GM12878 (cell line): ENCODE measurements around the gene ATP1A3. TPM values are rescaled to one million over a fixed set of nuclear protein-coding genes. Genes with fewer than 3 reads are reported as not detected.

Source experiments
- ATAC-seq: fragments of 200-7000 bp; cut with Tn5 transposase; 3 replicates; pipeline ENCODE4 v1.9.1; 2020; ENCODE audit warnings: mild to moderate bottlenecking, moderate library complexity
- BruUV-seq: library from RNA; stranded (reverse); fragments of 400-500 nt; replicated peaks from 2 replicates; lab custom pipeline; 2021; lab: Mats Ljungman, UMichigan
- CTCF ChIA-PET: fragments of 300-600 bp; sonication (Branson Sonifier 250); formaldehyde crosslinking; extraction: SDS; loops from one replicate; lab custom pipeline; 2021; ENCODE audit warnings: inconsistent platforms; lab: Yijun Ruan, JAX
- POLR2A ChIA-PET: fragments of 350-600 bp; formaldehyde crosslinking; extraction: SDS; loops from one replicate; lab custom pipeline; 2021; ENCODE audit warnings: inconsistent platforms; lab: Charles Lee
- RAD21 ChIA-PET: fragments of 300-600 bp; sonication (Branson Sonifier 250); formaldehyde crosslinking; loops from one replicate; lab custom pipeline; 2023; ENCODE audit warnings: antibody characterized with exemption; ENCODE audit not compliant: unreplicated experiment; lab: Charles Lee
- SMC1A ChIA-PET: fragments of 300-600 bp; sonication (Branson Sonifier 250); formaldehyde crosslinking; loops from one replicate; lab custom pipeline; 2023; ENCODE audit not compliant: unreplicated experiment, uncharacterized antibody; lab: Charles Lee
- DNase-seq: peaks from one replicate; pipeline ENCODE4 v3.0.0-alpha.2; 2011; ENCODE audit warnings: low read depth, low spot score
- FAIRE-seq: peaks from 3 replicates; lab custom pipeline; 2011; peaks lifted over from hg19 to GRCh38; lab: Jason Lieb, UNC
- H2AFZ ChIP-seq: 2 replicates; pipeline ENCODE4 v1.6.0; 2011; ENCODE audit warnings: low read depth, low read length, control low read depth; ENCODE audit not compliant: control insufficient read depth
- H3K27ac ChIP-seq: 2 replicates; pipeline ENCODE4 v1.5.1; 2011; ENCODE audit warnings: control low read depth; ENCODE audit not compliant: control insufficient read depth, insufficient read depth
- H3K27me3 ChIP-seq, 2 experiments: replicated peaks in 1 of 2; 2 replicates each; pipeline versions ENCODE4 v1.6.0 to v1.6.1; 2011; ENCODE audit warnings: low read length in 1 of 2; ENCODE audit not compliant: control insufficient read depth in 2 of 2, insufficient read depth in 2 of 2
- H3K36me3 ChIP-seq, 2 experiments: 2 replicates each; pipeline ENCODE4 v1.5.1; 2011; ENCODE audit warnings: low read length in 1 of 2; ENCODE audit not compliant: control insufficient read depth in 2 of 2, insufficient read depth in 2 of 2
- H3K4me1 ChIP-seq: 2 replicates; pipeline ENCODE4 v1.6.1; 2011; ENCODE audit warnings: mild to moderate bottlenecking, low read length, moderate library complexity, mixed read lengths; ENCODE audit not compliant: control insufficient read depth, insufficient read depth
- H3K4me2 ChIP-seq: 2 replicates; pipeline ENCODE4 v1.6.0; 2011; ENCODE audit warnings: control low read depth; ENCODE audit not compliant: control insufficient read depth, insufficient read depth
- H3K4me3 ChIP-seq: fragments of 200-600 bp; sonication (generic); 2 replicates; pipeline ENCODE4 v1.5.1; 2016
- H3K79me2 ChIP-seq: 2 replicates; pipeline ENCODE4 v1.6.0; 2011; ENCODE audit warnings: low read length; ENCODE audit not compliant: control insufficient read depth, insufficient read depth
- H3K9ac ChIP-seq: 2 replicates; pipeline ENCODE4 v1.8.0; 2011; ENCODE audit warnings: low read length, control low read depth, mixed read lengths; ENCODE audit not compliant: control insufficient read depth, insufficient read depth
- H3K9me3 ChIP-seq: replicated peaks from 3 replicates; pipeline ENCODE4 v1.5.1; 2011; ENCODE audit warnings: mild to moderate bottlenecking, low read length; ENCODE audit not compliant: control insufficient read depth, insufficient read depth
- H4K20me1 ChIP-seq: 2 replicates; pipeline ENCODE4 v1.6.0; 2011; ENCODE audit not compliant: control insufficient read depth, insufficient read depth
- BHLHE40 ChIP-seq, 2 experiments: fragments of 450-650 bp in 1 of 2; IDR thresholded peaks; 2 replicates each; pipeline ENCODE4 v1.6.1; 2011 to 2017; ENCODE audit warnings: low read depth in 2 of 2, borderline replicate concordance in 1 of 2, improper control_type of control experiment in 1 of 2, low read length in 1 of 2, mild to moderate bottlenecking in 1 of 2
- CBFB ChIP-seq: IDR thresholded peaks from 2 replicates; pipeline ENCODE4 v1.6.1; 2016; ENCODE audit warnings: antibody characterized with exemption, low read depth
- CBX3 ChIP-seq: fragments of 200-600 bp; sonication (generic); IDR thresholded peaks from 2 replicates; pipeline ENCODE4 v1.6.1; 2016; ENCODE audit warnings: low read depth, borderline replicate concordance
- HDGF ChIP-seq: fragments of 450-650 bp; IDR thresholded peaks from 2 replicates; pipeline ENCODE4 v1.6.1; 2016; ENCODE audit warnings: antibody characterized with exemption
- IKZF1 ChIP-seq: fragments of 450-650 bp; conservative IDR thresholded peaks from 2 replicates; pipeline ENCODE4 v1.6.1; 2017; ENCODE audit warnings: antibody characterized with exemption, mild to moderate bottlenecking
- MYB ChIP-seq: fragments of 150-350 bp; IDR thresholded peaks from 2 replicates; pipeline ENCODE4 v1.6.1; 2014; ENCODE audit warnings: mild to moderate bottlenecking, low read depth, low read length, borderline replicate concordance
- MYC ChIP-seq: IDR thresholded peaks from 2 replicates; pipeline ENCODE4 v1.6.1; 2011; ENCODE audit warnings: mild to moderate bottlenecking, low read length, moderate library complexity, inconsistent platforms; ENCODE audit not compliant: insufficient read depth, insufficient replicate concordance, insufficient read length, severe bottlenecking
- NBN ChIP-seq: fragments of 450-650 bp; IDR thresholded peaks from 2 replicates; pipeline ENCODE4 v1.6.1; 2016
- POU2F2 ChIP-seq: IDR thresholded peaks from 3 replicates; pipeline ENCODE4 v1.6.1; 2011; ENCODE audit warnings: low read depth, mild to moderate bottlenecking, low read length, borderline replicate concordance
- RAD21 ChIP-seq: IDR thresholded peaks from 2 replicates; pipeline ENCODE4 v1.6.1; 2011; ENCODE audit warnings: mild to moderate bottlenecking, low read depth, low read length, moderate library complexity; ENCODE audit not compliant: insufficient read depth
- SMARCA5 ChIP-seq: fragments of 450-650 bp; IDR thresholded peaks from 2 replicates; pipeline ENCODE4 v1.6.1; 2017; ENCODE audit warnings: mild to moderate bottlenecking
- SMC3 ChIP-seq: IDR thresholded peaks from 2 replicates; pipeline ENCODE4 v1.6.1; 2011; ENCODE audit warnings: low read length, improper control_type of control experiment, borderline replicate concordance
- YY1 ChIP-seq: IDR thresholded peaks from 2 replicates; pipeline ENCODE4 v1.6.1; 2011; ENCODE audit warnings: low read depth, mild to moderate bottlenecking, low read length
- WGBS: methylation state at CpG from one replicate; pipeline ENCODE4 v1.1.6; 2016; ENCODE audit warnings: low lambda C conversion rate; ENCODE audit not compliant: insufficient replicate concordance, insufficient coverage; ENCODE audit errors: missing lambda C conversion rate; 5-methylcytosine and 5-hydroxymethylcytosine counted together
- in situ Hi-C: fragments of 300-500 bp; cut with MboI; formaldehyde crosslinking; loops from 9 replicates; pipeline ENCODE4 v1.14.3; 2018; ENCODE audit warnings: mixed read lengths
- intact Hi-C: fragments of 100-400 bp; cut with micrococcal nuclease; formaldehyde crosslinking; loops from one replicate; pipeline ENCODE4 v1.14.2; 2022; ENCODE audit not compliant: unreplicated experiment
- polyA plus RNA-seq, 11 experiments: library from polyadenylated mRNA; depleted of rRNA in 4 of 11; unstranded in 6 of 11; stranded (reverse) in 5 of 11; fragments of >200 nt; fragmentation: Nextera tagmentation in 4 of 11; fragmentation: Illumina TruSeq in 1 of 11; extraction: Ambion mirVana in 4 of 11; extraction: Trizol in 1 of 11; gene quantifications; 1 replicate in 1 of 11; 2 replicates in 10 of 11; pipeline versions ENCODE4 v1.2.1 to v1.2.3, GENCODE V29; 2011 to 2016; ENCODE audit warnings: inconsistent platforms in 2 of 11, missing spikeins in 2 of 11, low read depth in 1 of 11
- total RNA-seq, 4 experiments: library from RNA; depleted of rRNA in 3 of 4; stranded (reverse); fragments of >200 nt in 3 of 4; fragmentation: Illumina TruSeq in 1 of 4; extraction: Trizol in 1 of 4; gene quantifications; 2 replicates each; pipeline versions ENCODE4 v1.2.1 to v1.2.3, GENCODE V29; 2013 to 2021
- TF ChIP-seq, protein P1 (sequence below): fragments of 450-650 bp; IDR thresholded peaks from 2 replicates; pipeline ENCODE4 v1.6.1; 2017; ENCODE audit warnings: mild to moderate bottlenecking, low read depth, inconsistent platforms; ENCODE audit not compliant: poor library complexity, severe bottlenecking
- TF ChIP-seq, protein P2 (sequence below): fragments of 450-650 bp; IDR thresholded peaks from 2 replicates; pipeline ENCODE4 v1.6.1; 2018; ENCODE audit warnings: mild to moderate bottlenecking, low read depth, moderate library complexity; ENCODE audit not compliant: partially characterized antibody
- TF ChIP-seq, protein P3 (sequence below), 3 experiments: IDR thresholded peaks in 2 of 3; conservative IDR thresholded peaks in 1 of 3; 2 replicates each; pipeline ENCODE4 v1.5.1; 2011; ENCODE audit warnings: low read depth in 3 of 3, low read length in 3 of 3, mild to moderate bottlenecking in 3 of 3, control low read depth in 2 of 3, moderate library complexity in 2 of 3, inconsistent platforms in 1 of 3, mixed read lengths in 1 of 3; ENCODE audit not compliant: control insufficient read depth in 2 of 3, insufficient read depth in 1 of 3; ENCODE audit errors: extremely low read depth in 1 of 3

The ATP1A3 gene
- total and polyA plus RNA-seq, 10 of the 15 experiments (the other 5 are each of a cell fraction or from before 2014, with no cell fraction given), result 0.17 to 0.86 (median 0.32) TPM; not detected in 2

- ChIA-PET CTCF (interaction anchor here (0.9 to 1.7 kb wide), 4 partner anchors 24 to 75 kb away, joined by 4 to 12 read pairs (median 12); partner anchors contain the start of gene RPS19), POLR2A (interaction anchor here (0.9 to 1.0 kb wide), 2 partner anchors 62 to 69 kb away, joined by 5 to 8 read pairs; no protein-coding TSS in a partner anchor), RAD21 (interaction anchor here (0.6 to 1.5 kb wide), 5 partner anchors 14 to 308 kb away, joined by 3 to 11 read pairs (median 7); partner anchors contain the start of gene RPS19), SMC1A (interaction anchor here (0.6 to 1.3 kb wide), 2 partner anchors 59 to 62 kb away, joined by 3 to 13 read pairs; no protein-coding TSS in a partner anchor)
- Histone ChIP-seq H3K9me3 (no peaks in the 10 kb centered on the region), H3K27me3 (peaks cover 0 to 6% of the 10 kb centered on the region in 2 experiments), H3K4me2 (0 out of 2 replicates have a peak overlapping the region, but pooled peaks have one; percentile 17), H3K9ac (no peak overlapping the region), H4K20me1 (no peaks in the 10 kb centered on the region), H3K4me3 (no peak overlapping the region), H3K36me3 (no peaks in the 10 kb centered on the region), H3K27ac (no peak overlapping the region), H3K79me2 (no peaks in the 10 kb centered on the region), H3K4me1 (peaks cover 23% of the 10 kb centered on the region), H2AFZ (no peak overlapping the region)
- intact Hi-C loops, result loop anchor here (1.0 to 2.0 kb wide), 3 partner anchors 16 to 62 kb away; no protein-coding TSS in a partner anchor
- in situ Hi-C loops, result loop anchor here (25.0 kb wide), 1 partner anchor 1827 kb away; the partner anchor contains the start of gene SMG9
- no TSS peak for BruUV-seq
- ATAC-seq (peak; percentile 93), DNase-seq (no peak), FAIRE-seq (peak; percentile 18)
- WGBS, result 32% methylated on average over 7 of the region's 7 CpGs
- TF ChIP-seq YY1 (peak; percentile 75; the same call in 1 of the 2 replicates), NBN (peak; percentile 51; the same call in 1 of the 2 replicates), POU2F2 (peak; percentile 48; the same call in 1 of the 3 replicates), RAD21 (peak; percentile 94), MYB (no peak), CBFB (no peak), HDGF (peak; percentile 86; the same call in 1 of the 2 replicates), CBX3 (no peak), BHLHE40 (IDR thresholded peaks at IDR 0.05; ENCODE audit: borderline replicate concordance in 1 of 2, low read depth in 2 of 2, low read length in 1 of 2) (peak; percentile 50 to 51; a peak in 2 of 4 replicates), IKZF1 (peak; percentile 49), SMC3 (peak; percentile 81; the same call in 1 of the 2 replicates), SMARCA5 (peak; percentile 55; the same call in 1 of the 2 replicates), MYC (peak; percentile 40)
- TF ChIP-seq, protein P1, sequence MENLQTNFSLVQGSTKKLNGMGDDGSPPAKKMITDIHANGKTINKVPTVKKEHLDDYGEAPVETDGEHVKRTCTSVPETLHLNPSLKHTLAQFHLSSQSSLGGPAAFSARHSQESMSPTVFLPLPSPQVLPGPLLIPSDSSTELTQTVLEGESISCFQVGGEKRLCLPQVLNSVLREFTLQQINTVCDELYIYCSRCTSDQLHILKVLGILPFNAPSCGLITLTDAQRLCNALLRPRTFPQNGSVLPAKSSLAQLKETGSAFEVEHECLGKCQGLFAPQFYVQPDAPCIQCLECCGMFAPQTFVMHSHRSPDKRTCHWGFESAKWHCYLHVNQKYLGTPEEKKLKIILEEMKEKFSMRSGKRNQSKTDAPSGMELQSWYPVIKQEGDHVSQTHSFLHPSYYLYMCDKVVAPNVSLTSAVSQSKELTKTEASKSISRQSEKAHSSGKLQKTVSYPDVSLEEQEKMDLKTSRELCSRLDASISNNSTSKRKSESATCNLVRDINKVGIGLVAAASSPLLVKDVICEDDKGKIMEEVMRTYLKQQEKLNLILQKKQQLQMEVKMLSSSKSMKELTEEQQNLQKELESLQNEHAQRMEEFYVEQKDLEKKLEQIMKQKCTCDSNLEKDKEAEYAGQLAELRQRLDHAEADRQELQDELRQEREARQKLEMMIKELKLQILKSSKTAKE, result peak; percentile 27
- TF ChIP-seq, protein P2, sequence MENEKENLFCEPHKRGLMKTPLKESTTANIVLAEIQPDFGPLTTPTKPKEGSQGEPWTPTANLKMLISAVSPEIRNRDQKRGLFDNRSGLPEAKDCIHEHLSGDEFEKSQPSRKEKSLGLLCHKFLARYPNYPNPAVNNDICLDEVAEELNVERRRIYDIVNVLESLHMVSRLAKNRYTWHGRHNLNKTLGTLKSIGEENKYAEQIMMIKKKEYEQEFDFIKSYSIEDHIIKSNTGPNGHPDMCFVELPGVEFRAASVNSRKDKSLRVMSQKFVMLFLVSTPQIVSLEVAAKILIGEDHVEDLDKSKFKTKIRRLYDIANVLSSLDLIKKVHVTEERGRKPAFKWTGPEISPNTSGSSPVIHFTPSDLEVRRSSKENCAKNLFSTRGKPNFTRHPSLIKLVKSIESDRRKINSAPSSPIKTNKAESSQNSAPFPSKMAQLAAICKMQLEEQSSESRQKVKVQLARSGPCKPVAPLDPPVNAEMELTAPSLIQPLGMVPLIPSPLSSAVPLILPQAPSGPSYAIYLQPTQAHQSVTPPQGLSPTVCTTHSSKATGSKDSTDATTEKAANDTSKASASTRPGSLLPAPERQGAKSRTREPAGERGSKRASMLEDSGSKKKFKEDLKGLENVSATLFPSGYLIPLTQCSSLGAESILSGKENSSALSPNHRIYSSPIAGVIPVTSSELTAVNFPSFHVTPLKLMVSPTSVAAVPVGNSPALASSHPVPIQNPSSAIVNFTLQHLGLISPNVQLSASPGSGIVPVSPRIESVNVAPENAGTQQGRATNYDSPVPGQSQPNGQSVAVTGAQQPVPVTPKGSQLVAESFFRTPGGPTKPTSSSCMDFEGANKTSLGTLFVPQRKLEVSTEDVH, result no peak
- TF ChIP-seq, protein P3, sequence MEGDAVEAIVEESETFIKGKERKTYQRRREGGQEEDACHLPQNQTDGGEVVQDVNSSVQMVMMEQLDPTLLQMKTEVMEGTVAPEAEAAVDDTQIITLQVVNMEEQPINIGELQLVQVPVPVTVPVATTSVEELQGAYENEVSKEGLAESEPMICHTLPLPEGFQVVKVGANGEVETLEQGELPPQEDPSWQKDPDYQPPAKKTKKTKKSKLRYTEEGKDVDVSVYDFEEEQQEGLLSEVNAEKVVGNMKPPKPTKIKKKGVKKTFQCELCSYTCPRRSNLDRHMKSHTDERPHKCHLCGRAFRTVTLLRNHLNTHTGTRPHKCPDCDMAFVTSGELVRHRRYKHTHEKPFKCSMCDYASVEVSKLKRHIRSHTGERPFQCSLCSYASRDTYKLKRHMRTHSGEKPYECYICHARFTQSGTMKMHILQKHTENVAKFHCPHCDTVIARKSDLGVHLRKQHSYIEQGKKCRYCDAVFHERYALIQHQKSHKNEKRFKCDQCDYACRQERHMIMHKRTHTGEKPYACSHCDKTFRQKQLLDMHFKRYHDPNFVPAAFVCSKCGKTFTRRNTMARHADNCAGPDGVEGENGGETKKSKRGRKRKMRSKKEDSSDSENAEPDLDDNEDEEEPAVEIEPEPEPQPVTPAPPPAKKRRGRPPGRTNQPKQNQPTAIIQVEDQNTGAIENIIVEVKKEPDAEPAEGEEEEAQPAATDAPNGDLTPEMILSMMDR (IDR thresholded peaks at IDR 0.05 in 2 of 3, conservative IDR thresholded peaks at IDR 0.05 in 1 of 3; ENCODE audit: control insufficient read depth in 2 of 3, extremely low read depth in 1 of 3, insufficient read depth in 1 of 3, low read depth in 3 of 3, low read length in 3 of 3), result peak; percentile 92 to 97 (median 94); a peak in 5 of 6 replicates
Measured at GRCh38 chr19:41934849-41935374, 59.1 kb downstream of the ATP1A3 start.
